ENCODE results near the gene PPP6R1.
"Not testable (repeated sequence)": the region's sequence is repeated elsewhere in the genome, so short reads cannot be mapped to it uniquely, and the experiment has no call there.

Gene PPP6R1

GRCh38 chr19:55209693-55210472, 48.9 kb downstream of the PPP6R1 start:
- no peak for TF ChIP-seq CTCF (IDR thresholded peaks at IDR 0.05; ENCODE audit: low read length, missing control alignments)
- no peak overlapping the region for H3K4me3 ChIP-seq (replicated peaks; ENCODE audit: low read depth, low read length)
- peak; percentile 90 for DNase-seq (ENCODE audit: low read depth)

GRCh38 chr19:55208880-55209692, 49.7 kb downstream of the PPP6R1 start, which contains the start of gene PTPRH:
TSS of gene PTPRH (minus strand) at chr19:55209501. CDS start at chr19:55209433, 68 bp downstream.
- DNase-seq (ENCODE audit: low read depth), result no peak
- TF ChIP-seq CTCF (IDR thresholded peaks at IDR 0.05; ENCODE audit: low read length, missing control alignments), result no peak
- no peak within 1 kb of the TSS for H3K4me3 ChIP-seq (replicated peaks; ENCODE audit: low read depth, low read length)

- peak; percentile 91 for DNase-seq (ENCODE audit: low read depth)
- peak overlapping the region; percentile 57 for H3K4me3 ChIP-seq (replicated peaks; ENCODE audit: low read depth, low read length)
- TF ChIP-seq CTCF (IDR thresholded peaks at IDR 0.05; ENCODE audit: low read length, missing control alignments), result no peak
Observed at GRCh38 chr19:55206664-55207500, 51.9 kb downstream of the PPP6R1 start.

GRCh38 chr19:55202199-55202598, 56.6 kb downstream of the PPP6R1 start:
- not testable (repeated sequence) for DNase-seq (ENCODE audit: low read depth); H3K4me3 ChIP-seq (replicated peaks; ENCODE audit: low read depth, low read length)
- peak; percentile 29 for TF ChIP-seq CTCF (IDR thresholded peaks at IDR 0.05; ENCODE audit: low read length, missing control alignments)

- no peak for DNase-seq (ENCODE audit: low read depth)
Observed at GRCh38 chr19:55199620-55200204, 59.1 kb downstream of the PPP6R1 start.

More at GRCh38 chr19:55199620-55200204, 59.1 kb downstream of the PPP6R1 start:
- no peak overlapping the region for H3K4me3 ChIP-seq (replicated peaks; ENCODE audit: low read depth, low read length)
- TF ChIP-seq CTCF (IDR thresholded peaks at IDR 0.05; ENCODE audit: low read length, missing control alignments), result no peak

Measured in fibroblast of pulmonary artery (primary cell).